ENCODE measurements around the gene ALX4. TPM values are rescaled to one million over a fixed set of nuclear protein-coding genes. Genes with fewer than 3 reads are reported as not detected.

The ALX4 gene
- total RNA-seq, 3 donors from 2014 or later (not counting 1 experiment from before 2014, with no cell fraction given), result not detected

DNA sequence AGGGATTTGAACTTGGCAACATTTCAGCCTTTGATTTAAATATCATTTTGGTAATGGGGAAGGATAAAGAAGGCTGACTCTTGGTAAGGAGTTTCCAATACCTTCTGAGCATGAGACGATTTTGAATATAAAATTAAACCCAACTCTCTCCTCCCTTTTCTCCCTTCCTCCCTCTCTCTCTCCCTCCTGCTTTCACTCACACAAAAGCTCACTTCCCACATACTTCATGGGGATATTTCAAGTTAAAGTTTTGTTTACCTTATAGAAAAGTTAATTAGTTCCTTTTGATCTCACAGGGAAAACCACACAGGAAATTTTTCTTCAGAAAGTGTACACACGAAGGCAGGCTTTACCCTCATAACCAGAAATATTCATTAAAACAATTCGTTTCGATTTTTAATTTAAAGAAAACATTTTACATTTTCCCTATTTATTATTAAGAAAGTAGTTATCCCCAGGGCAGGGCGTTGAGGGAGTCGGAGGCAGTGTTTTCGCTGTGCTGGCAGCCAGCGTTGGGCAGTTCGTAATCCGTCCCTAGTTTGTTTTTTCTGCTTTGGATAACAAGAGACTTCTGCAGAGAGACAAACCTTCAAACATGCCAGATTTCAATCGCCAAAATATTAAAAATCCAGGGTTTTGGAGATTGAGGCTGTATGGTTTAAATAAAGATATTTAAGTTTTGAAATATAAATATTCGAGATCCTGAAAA, 25.3 kb upstream of the ALX4 start:
- DNase-seq (no peak), ATAC-seq (no peak)
- 9% methylated on average over 7 of the region's 12 CpGs for WGBS (ENCODE audit: insufficient coverage)
- Histone ChIP-seq H3K9me3 (ENCODE audit: control insufficient read depth, insufficient read depth, low read length) (no peaks in the 10 kb centered on the region), H3K27ac (ENCODE audit: low read length) (no peak overlapping the region), H3K27me3 (ENCODE audit: control insufficient read depth, insufficient read depth, low read length) (peaks cover 9% of the 10 kb centered on the region), H3K4me1 (ENCODE audit: control insufficient read depth, insufficient read depth, low read length) (no peaks in the 10 kb centered on the region), H3K4me3 (ENCODE audit: low read length) (no peak overlapping the region), H3K36me3 (ENCODE audit: control insufficient read depth, insufficient read depth, low read length) (no peaks in the 10 kb centered on the region)
- Mint-ChIP-seq H3K4me1 (no peaks in the 10 kb centered on the region), H3K9me3 (no peaks in the 10 kb centered on the region), H3K36me3 (no peaks in the 10 kb centered on the region), H3K27ac (no peak overlapping the region), H3K4me3 (no peak overlapping the region), H3K27me3 (ENCODE audit: low read depth in 2 of 2) (peaks cover 38 to 66% of the 10 kb centered on the region in 2 donors)
- intact Hi-C loops (cut with micrococcal nuclease), result no loop called here
- TF ChIP-seq, protein P1, sequence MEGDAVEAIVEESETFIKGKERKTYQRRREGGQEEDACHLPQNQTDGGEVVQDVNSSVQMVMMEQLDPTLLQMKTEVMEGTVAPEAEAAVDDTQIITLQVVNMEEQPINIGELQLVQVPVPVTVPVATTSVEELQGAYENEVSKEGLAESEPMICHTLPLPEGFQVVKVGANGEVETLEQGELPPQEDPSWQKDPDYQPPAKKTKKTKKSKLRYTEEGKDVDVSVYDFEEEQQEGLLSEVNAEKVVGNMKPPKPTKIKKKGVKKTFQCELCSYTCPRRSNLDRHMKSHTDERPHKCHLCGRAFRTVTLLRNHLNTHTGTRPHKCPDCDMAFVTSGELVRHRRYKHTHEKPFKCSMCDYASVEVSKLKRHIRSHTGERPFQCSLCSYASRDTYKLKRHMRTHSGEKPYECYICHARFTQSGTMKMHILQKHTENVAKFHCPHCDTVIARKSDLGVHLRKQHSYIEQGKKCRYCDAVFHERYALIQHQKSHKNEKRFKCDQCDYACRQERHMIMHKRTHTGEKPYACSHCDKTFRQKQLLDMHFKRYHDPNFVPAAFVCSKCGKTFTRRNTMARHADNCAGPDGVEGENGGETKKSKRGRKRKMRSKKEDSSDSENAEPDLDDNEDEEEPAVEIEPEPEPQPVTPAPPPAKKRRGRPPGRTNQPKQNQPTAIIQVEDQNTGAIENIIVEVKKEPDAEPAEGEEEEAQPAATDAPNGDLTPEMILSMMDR (IDR thresholded peaks at IDR 0.05), result no peak

DNA sequence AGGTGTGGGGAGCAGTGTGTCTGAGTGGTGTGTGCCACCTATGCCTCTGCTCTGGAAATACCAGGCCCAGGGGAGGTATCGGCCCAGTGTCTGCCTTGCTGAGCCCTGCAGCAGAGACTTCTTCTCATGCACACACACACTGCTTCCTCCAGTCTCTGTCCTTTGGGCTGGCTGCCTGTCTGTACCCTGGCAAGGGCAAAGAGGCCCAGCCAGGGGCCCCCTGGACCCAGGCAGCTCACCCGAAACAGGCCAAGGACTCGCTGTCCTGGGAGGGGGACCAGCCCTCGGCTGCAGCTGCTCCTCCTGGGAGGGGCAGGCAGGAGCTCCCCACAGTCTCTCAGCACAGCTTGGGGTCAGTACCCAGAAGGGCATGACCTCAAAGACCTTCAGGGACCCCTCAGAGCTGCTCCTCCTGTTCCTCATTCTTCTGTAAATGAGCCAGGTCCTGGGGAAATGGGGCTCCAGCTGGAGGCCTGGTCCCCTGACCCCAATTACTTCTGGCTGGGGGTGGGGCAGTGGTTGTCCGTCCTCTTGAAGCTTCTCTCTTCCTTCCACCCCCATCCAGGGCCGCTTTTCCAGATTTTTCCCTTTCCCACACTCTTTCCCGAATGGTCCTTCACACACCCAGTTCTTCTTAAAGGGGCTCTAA, 24.5 kb upstream of the ALX4 start:
- Mint-ChIP-seq H3K4me1 (no peaks in the 10 kb centered on the region), H3K36me3 (no peaks in the 10 kb centered on the region), H3K9me3 (no peaks in the 10 kb centered on the region), H3K27ac (no peak overlapping the region), H3K4me3 (no peak overlapping the region), H3K27me3 (ENCODE audit: low read depth in 2 of 2) (peaks cover 38 to 70% of the 10 kb centered on the region in 2 donors)
- intact Hi-C loops (cut with micrococcal nuclease), result no loop called here
- no peaks in the 10 kb centered on the region for H3K9me3 ChIP-seq (ENCODE audit: control insufficient read depth, insufficient read depth, low read length)
- ATAC-seq, result no peak
- DNase-seq, result no peak
- H3K4me1 ChIP-seq (ENCODE audit: control insufficient read depth, insufficient read depth, low read length), result no peaks in the 10 kb centered on the region
- 42% methylated on average over 7 of the region's 7 CpGs for WGBS (ENCODE audit: insufficient coverage)
- no peak overlapping the region for H3K27ac ChIP-seq (ENCODE audit: low read length)
- H3K27me3 ChIP-seq (ENCODE audit: control insufficient read depth, insufficient read depth, low read length), result peaks cover 9% of the 10 kb centered on the region
- TF ChIP-seq, protein P1 (IDR thresholded peaks at IDR 0.05), result no peak
- no peaks in the 10 kb centered on the region for H3K36me3 ChIP-seq (ENCODE audit: control insufficient read depth, insufficient read depth, low read length)
- no peak overlapping the region for H3K4me3 ChIP-seq (ENCODE audit: low read length)

DNA sequence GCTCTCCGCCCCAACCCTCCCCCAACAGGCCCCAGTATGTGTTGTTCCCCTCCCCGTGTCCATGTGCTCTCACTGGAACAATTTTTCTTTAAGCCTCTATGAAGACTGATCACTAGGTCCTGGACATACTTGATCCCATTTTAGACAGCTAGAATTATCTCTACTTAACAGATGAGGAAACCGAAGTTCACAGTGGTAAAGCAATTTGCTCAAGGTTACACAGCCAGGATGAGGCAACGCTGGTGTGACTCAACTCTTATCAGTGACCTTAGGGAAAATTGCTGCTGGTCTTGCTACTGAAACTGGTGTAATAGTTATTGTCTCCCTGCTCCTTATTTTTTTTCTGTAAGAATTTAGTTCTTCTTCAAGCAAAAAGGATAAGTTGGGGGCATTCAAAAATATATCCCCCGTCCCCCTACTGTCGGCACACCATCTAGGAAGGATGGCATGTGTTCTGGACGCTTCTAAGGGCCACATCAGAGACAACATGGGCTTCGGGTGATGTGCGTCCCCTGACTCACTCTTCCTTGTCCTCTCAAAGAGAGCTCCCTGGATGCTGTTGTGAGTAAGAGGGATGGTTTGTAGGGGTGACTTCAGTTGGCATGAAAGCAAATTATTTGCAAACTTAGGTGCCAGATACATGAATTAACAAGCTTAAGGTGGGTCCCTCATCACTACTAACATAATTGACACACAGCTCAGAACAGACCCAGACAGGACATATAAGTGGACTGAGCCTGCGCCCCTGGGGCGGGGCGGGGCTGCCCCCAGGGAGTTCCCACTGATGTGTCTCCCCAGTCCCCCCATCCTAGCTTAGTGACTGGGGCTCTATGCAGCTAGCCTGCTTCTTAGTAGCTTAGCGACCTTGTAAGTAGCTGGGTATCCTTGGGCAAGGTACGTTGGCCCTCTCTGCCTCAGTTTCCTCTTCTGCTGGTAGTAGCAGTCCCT, 23.6 kb upstream of the ALX4 start:
- TF ChIP-seq, protein P1 (IDR thresholded peaks at IDR 0.05), result no peak
- DNase-seq (no peak), ATAC-seq (no peak)
- no peaks in the 10 kb centered on the region for H3K36me3 ChIP-seq (ENCODE audit: control insufficient read depth, insufficient read depth, low read length)
- H3K27ac ChIP-seq (ENCODE audit: low read length), result no peak overlapping the region
- H3K36me3 Mint-ChIP-seq, result no peaks in the 10 kb centered on the region
- H3K9me3 Mint-ChIP-seq, result no peaks in the 10 kb centered on the region
- no peaks in the 10 kb centered on the region for H3K4me1 Mint-ChIP-seq
- 74% methylated on average over 14 of the region's 14 CpGs for WGBS (ENCODE audit: insufficient coverage)
- no peak overlapping the region for H3K4me3 ChIP-seq (ENCODE audit: low read length)
- no peak overlapping the region for H3K27ac Mint-ChIP-seq
- H3K4me1 ChIP-seq (ENCODE audit: control insufficient read depth, insufficient read depth, low read length), result no peaks in the 10 kb centered on the region
- H3K27me3 Mint-ChIP-seq (ENCODE audit: low read depth in 2 of 2), result peaks cover 36 to 76% of the 10 kb centered on the region in 2 donors
- H3K27me3 ChIP-seq (ENCODE audit: control insufficient read depth, insufficient read depth, low read length), result peaks cover 9% of the 10 kb centered on the region
- no peaks in the 10 kb centered on the region for H3K9me3 ChIP-seq (ENCODE audit: control insufficient read depth, insufficient read depth, low read length)
- intact Hi-C loops (cut with micrococcal nuclease), result no loop called here
- no peak overlapping the region for H3K4me3 Mint-ChIP-seq
